Daoy (cell line): Measurements from ENCODE around the gene ZFR. TPM values are rescaled to one million over a fixed set of nuclear protein-coding genes. Genes with fewer than 3 reads are reported as not detected.

ENCODE experiments used
- DNase-seq: peaks from one replicate; pipeline ENCODE4 v3.0.0-alpha.2; 2015; ENCODE audit warnings: low read depth
- total RNA-seq: library from RNA; depleted of rRNA; stranded (reverse); fragments of >200 nt; shearing (Covaris generic); gene quantifications from 2 replicates; pipeline ENCODE4 v1.2.3, GENCODE V29; 2014

Gene ZFR
- total RNA-seq, 1 experiment from 2014 or later, result 80.6 TPM

- no peak for DNase-seq
Observed at GRCh38 chr5:32363030-32363429, 81.5 kb downstream of the ZFR start.

- DNase-seq, result no peak
Observed at GRCh38 chr5:32362527-32362926, 82.0 kb downstream of the ZFR start.

GRCh38 chr5:32360906-32361305, 83.6 kb downstream of the ZFR start:
- no peak for DNase-seq

- DNase-seq, result no peak
Observed at GRCh38 chr5:32358611-32359010, 85.9 kb downstream of the ZFR start.

- DNase-seq, result no peak
Observed at GRCh38 chr5:32357658-32358057, 86.9 kb downstream of the ZFR start.

GRCh38 chr5:32355686-32356085, 88.9 kb downstream of the ZFR start:
- DNase-seq, result no peak

GRCh38 chr5:32353420-32353819, 91.1 kb downstream of the ZFR start:
- no peak for DNase-seq

GRCh38 chr5:32352685-32353084, 91.9 kb downstream of the ZFR start:
- no peak for DNase-seq

- DNase-seq, result no peak
Observed at GRCh38 chr5:32346869-32347268, 97.7 kb downstream of the ZFR start.

GRCh38 chr5:32343058-32343672, 101.4 kb downstream of the ZFR start:
- DNase-seq, result no peak

GRCh38 chr5:32342656-32343055, 101.9 kb downstream of the ZFR start:
- DNase-seq, result no peak

- no peak for DNase-seq
Observed at GRCh38 chr5:32339878-32340277, 104.7 kb downstream of the ZFR start.

- no peak for DNase-seq
Observed at GRCh38 chr5:32339198-32339597, 105.3 kb downstream of the ZFR start.

- no peak for DNase-seq
Observed at GRCh38 chr5:32332966-32333365, 111.6 kb downstream of the ZFR start.

GRCh38 chr5:32332361-32332760, 112.2 kb downstream of the ZFR start:
- DNase-seq, result no peak

GRCh38 chr5:32331935-32332274, 112.6 kb downstream of the ZFR start:
- no peak for DNase-seq

GRCh38 chr5:32331217-32331934, 113.2 kb downstream of the ZFR start:
- DNase-seq, result no peak

GRCh38 chr5:32330126-32330971, 114.2 kb downstream of the ZFR start:
- DNase-seq, result no peak

GRCh38 chr5:32329395-32329834, 115.1 kb downstream of the ZFR start:
- peak; percentile 61 for DNase-seq

- peak; percentile 11 for DNase-seq
Observed at GRCh38 chr5:32326216-32326772, 118.2 kb downstream of the ZFR start.

- no peak for DNase-seq
Observed at GRCh38 chr5:32325616-32326015, 118.9 kb downstream of the ZFR start.

GRCh38 chr5:32325062-32325461, 119.5 kb downstream of the ZFR start:
- DNase-seq, result no peak
